ENCODE results near the gene TIPIN. TPM values are rescaled to one million over a fixed set of nuclear protein-coding genes. Genes with fewer than 3 reads are reported as not detected.
A peak's percentile ranks its signal among the peaks of the same experiment; 100 is the strongest.

TIPIN gene
- total RNA-seq, 1 experiment from 2014 or later: 22.2 TPM

DNA sequence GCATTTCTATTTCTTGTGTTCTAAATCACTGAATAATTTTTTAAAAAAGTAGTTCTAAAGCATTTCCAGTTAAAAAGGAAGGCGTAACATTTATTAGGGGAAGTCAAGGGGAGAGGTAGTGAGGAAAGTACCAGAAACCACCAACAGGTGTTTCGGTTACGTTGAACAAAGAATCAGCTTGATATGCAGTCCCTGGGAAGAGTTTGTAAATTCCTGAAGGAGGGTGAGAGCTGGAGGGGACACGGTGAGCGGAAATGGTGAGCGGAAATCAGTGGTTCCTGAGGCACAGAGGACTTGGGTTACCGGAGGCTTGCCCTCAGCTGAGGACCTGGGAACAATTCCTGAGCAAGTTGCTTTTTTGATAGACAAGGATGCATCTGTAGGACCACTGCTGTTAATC, 48.0 kb upstream of the TIPIN start (continued):
- TF ChIP-seq CDX4 (CRISPR knock-in tag; IDR thresholded peaks at IDR 0.05; ENCODE audit: borderline replicate concordance) (no peak), ZBTB21 (CRISPR knock-in tag; IDR thresholded peaks at IDR 0.05; ENCODE audit: borderline replicate concordance) (no peak), CREM (CRISPR knock-in tag; IDR thresholded peaks at IDR 0.05) (no peak), ZNF671 (CRISPR knock-in tag; IDR thresholded peaks at IDR 0.05) (no peak), OVOL2 (CRISPR knock-in tag; IDR thresholded peaks at IDR 0.05; ENCODE audit: borderline replicate concordance) (no peak), MXD4 (CRISPR knock-in tag; IDR thresholded peaks at IDR 0.05; ENCODE audit: borderline replicate concordance) (no peak), CREB1 (CRISPR knock-in tag; IDR thresholded peaks at IDR 0.05) (no peak), ZNF138 (CRISPR knock-in tag; conservative IDR thresholded peaks at IDR 0.05) (no peak), TCF7 (CRISPR knock-in tag; IDR thresholded peaks at IDR 0.05; ENCODE audit: low read depth) (no peak), ZNF219 (CRISPR knock-in tag; IDR thresholded peaks at IDR 0.05; ENCODE audit: borderline replicate concordance) (no peak), SP1 (CRISPR knock-in tag; conservative IDR thresholded peaks at IDR 0.05) (peak; percentile 49), NFE2L1 (CRISPR knock-in tag; IDR thresholded peaks at IDR 0.05) (0 out of 2 replicates have a peak, but pooled peaks have one; percentile 33), NR3C1 (CRISPR knock-in tag; conservative IDR thresholded peaks at IDR 0.05; ENCODE audit: low read depth) (no peak), FOXP4 (CRISPR knock-in tag; IDR thresholded peaks at IDR 0.05) (peak; percentile 59; the same call in 1 of the 2 replicates), ZNF423 (CRISPR knock-in tag; IDR thresholded peaks at IDR 0.05) (no peak), NFATC4 (CRISPR knock-in tag; IDR thresholded peaks at IDR 0.05) (no peak), JAZF1 (CRISPR knock-in tag; IDR thresholded peaks at IDR 0.05) (no peak), FOXK1 (CRISPR knock-in tag; IDR thresholded peaks at IDR 0.05) (no peak), ATF3 (CRISPR knock-in tag; conservative IDR thresholded peaks at IDR 0.05) (no peak), ATF2 (CRISPR knock-in tag; IDR thresholded peaks at IDR 0.05; ENCODE audit: borderline replicate concordance, low read depth) (no peak), SMAD3 (CRISPR knock-in tag; IDR thresholded peaks at IDR 0.05; ENCODE audit: borderline replicate concordance) (no peak)
- TF ChIP-seq, protein P1, sequence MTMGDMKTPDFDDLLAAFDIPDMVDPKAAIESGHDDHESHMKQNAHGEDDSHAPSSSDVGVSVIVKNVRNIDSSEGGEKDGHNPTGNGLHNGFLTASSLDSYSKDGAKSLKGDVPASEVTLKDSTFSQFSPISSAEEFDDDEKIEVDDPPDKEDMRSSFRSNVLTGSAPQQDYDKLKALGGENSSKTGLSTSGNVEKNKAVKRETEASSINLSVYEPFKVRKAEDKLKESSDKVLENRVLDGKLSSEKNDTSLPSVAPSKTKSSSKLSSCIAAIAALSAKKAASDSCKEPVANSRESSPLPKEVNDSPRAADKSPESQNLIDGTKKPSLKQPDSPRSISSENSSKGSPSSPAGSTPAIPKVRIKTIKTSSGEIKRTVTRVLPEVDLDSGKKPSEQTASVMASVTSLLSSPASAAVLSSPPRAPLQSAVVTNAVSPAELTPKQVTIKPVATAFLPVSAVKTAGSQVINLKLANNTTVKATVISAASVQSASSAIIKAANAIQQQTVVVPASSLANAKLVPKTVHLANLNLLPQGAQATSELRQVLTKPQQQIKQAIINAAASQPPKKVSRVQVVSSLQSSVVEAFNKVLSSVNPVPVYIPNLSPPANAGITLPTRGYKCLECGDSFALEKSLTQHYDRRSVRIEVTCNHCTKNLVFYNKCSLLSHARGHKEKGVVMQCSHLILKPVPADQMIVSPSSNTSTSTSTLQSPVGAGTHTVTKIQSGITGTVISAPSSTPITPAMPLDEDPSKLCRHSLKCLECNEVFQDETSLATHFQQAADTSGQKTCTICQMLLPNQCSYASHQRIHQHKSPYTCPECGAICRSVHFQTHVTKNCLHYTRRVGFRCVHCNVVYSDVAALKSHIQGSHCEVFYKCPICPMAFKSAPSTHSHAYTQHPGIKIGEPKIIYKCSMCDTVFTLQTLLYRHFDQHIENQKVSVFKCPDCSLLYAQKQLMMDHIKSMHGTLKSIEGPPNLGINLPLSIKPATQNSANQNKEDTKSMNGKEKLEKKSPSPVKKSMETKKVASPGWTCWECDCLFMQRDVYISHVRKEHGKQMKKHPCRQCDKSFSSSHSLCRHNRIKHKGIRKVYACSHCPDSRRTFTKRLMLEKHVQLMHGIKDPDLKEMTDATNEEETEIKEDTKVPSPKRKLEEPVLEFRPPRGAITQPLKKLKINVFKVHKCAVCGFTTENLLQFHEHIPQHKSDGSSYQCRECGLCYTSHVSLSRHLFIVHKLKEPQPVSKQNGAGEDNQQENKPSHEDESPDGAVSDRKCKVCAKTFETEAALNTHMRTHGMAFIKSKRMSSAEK (CRISPR knock-in tag; IDR thresholded peaks at IDR 0.05; ENCODE audit: borderline replicate concordance): no peak
- TF ChIP-seq, protein P2, sequence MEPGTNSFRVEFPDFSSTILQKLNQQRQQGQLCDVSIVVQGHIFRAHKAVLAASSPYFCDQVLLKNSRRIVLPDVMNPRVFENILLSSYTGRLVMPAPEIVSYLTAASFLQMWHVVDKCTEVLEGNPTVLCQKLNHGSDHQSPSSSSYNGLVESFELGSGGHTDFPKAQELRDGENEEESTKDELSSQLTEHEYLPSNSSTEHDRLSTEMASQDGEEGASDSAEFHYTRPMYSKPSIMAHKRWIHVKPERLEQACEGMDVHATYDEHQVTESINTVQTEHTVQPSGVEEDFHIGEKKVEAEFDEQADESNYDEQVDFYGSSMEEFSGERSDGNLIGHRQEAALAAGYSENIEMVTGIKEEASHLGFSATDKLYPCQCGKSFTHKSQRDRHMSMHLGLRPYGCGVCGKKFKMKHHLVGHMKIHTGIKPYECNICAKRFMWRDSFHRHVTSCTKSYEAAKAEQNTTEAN (CRISPR knock-in tag; IDR thresholded peaks at IDR 0.05): no peak
- TF ChIP-seq, protein P3, sequence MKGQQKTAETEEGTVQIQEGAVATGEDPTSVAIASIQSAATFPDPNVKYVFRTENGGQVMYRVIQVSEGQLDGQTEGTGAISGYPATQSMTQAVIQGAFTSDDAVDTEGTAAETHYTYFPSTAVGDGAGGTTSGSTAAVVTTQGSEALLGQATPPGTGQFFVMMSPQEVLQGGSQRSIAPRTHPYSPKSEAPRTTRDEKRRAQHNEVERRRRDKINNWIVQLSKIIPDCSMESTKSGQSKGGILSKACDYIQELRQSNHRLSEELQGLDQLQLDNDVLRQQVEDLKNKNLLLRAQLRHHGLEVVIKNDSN (CRISPR knock-in tag; IDR thresholded peaks at IDR 0.05): no peak
- TF ChIP-seq, protein P4, sequence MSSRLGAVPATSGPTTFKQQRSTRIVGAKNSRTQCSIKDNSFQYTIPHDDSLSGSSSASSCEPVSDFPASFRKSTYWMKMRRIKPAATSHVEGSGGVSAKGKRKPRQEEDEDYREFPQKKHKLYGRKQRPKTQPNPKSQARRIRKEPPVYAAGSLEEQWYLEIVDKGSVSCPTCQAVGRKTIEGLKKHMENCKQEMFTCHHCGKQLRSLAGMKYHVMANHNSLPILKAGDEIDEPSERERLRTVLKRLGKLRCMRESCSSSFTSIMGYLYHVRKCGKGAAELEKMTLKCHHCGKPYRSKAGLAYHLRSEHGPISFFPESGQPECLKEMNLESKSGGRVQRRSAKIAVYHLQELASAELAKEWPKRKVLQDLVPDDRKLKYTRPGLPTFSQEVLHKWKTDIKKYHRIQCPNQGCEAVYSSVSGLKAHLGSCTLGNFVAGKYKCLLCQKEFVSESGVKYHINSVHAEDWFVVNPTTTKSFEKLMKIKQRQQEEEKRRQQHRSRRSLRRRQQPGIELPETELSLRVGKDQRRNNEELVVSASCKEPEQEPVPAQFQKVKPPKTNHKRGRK (CRISPR knock-in tag; IDR thresholded peaks at IDR 0.05; ENCODE audit: borderline replicate concordance): no peak
- TF ChIP-seq, protein P5, sequence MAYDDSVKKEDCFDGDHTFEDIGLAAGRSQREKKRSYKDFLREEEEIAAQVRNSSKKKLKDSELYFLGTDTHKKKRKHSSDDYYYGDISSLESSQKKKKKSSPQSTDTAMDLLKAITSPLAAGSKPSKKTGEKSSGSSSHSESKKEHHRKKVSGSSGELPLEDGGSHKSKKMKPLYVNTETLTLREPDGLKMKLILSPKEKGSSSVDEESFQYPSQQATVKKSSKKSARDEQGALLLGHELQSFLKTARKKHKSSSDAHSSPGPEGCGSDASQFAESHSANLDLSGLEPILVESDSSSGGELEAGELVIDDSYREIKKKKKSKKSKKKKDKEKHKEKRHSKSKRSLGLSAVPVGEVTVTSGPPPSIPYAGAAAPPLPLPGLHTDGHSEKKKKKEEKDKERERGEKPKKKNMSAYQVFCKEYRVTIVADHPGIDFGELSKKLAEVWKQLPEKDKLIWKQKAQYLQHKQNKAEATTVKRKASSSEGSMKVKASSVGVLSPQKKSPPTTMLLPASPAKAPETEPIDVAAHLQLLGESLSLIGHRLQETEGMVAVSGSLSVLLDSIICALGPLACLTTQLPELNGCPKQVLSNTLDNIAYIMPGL (CRISPR knock-in tag; IDR thresholded peaks at IDR 0.05): no peak
